H7 (cell line): Measurements from ENCODE around the gene CFAP54. TPM values are rescaled to one million over a fixed set of nuclear protein-coding genes. Genes with fewer than 3 reads are reported as not detected.

ENCODE experiments used
- DNase-seq: peaks from one replicate; pipeline ENCODE4 v3.0.0; 2012
- H3K27me3 ChIP-seq: 2 replicates; pipeline ENCODE4 v1.6.0; 2011; ENCODE audit warnings: mild to moderate bottlenecking, low read length; ENCODE audit not compliant: control insufficient read depth, insufficient read depth
- H3K36me3 ChIP-seq: replicated peaks from 2 replicates; pipeline ENCODE4 v1.5.1; 2011; ENCODE audit warnings: low read length; ENCODE audit not compliant: control insufficient read depth, insufficient read depth
- H3K4me3 ChIP-seq: 2 replicates; pipeline ENCODE4 v1.5.1; 2011; ENCODE audit warnings: low read depth, mild to moderate bottlenecking, control low read depth, low read length, moderate library complexity; ENCODE audit not compliant: insufficient read depth
- total RNA-seq: library from RNA; depleted of rRNA; stranded (reverse); fragments of >200 nt; shearing (Covaris generic); gene quantifications from 2 replicates; pipeline ENCODE4 v1.2.3, GENCODE V29; 2014

The CFAP54 gene
- total RNA-seq, 1 experiment from 2014 or later, result not detected

DNA sequence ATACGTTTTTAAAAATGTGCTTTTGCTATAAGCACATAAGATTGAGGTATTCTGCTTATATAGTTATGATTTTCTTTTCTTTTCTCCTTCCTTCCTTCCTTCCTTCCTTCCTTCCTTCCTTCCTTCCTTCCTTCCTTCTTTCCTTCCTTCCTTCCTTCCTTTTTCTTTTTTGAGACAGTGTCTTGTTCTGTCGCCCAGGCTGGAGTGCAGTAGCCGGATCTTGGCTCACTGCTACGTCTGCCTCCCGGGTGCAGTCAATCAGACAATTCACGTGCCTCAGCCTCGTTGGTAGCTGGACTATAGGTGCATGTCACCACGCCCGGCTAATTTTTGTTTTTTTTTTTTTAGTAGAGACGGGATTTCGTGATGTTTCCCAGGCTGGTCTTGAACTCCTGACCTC is 5.8 kb downstream of the CFAP54 start:
- no peak overlapping the region for H3K4me3 ChIP-seq
- no peaks in the 10 kb centered on the region for H3K36me3 ChIP-seq
- peaks cover 1% of the 10 kb centered on the region; the same call in 1 of the 2 replicates for H3K27me3 ChIP-seq
- no peak for DNase-seq

DNA sequence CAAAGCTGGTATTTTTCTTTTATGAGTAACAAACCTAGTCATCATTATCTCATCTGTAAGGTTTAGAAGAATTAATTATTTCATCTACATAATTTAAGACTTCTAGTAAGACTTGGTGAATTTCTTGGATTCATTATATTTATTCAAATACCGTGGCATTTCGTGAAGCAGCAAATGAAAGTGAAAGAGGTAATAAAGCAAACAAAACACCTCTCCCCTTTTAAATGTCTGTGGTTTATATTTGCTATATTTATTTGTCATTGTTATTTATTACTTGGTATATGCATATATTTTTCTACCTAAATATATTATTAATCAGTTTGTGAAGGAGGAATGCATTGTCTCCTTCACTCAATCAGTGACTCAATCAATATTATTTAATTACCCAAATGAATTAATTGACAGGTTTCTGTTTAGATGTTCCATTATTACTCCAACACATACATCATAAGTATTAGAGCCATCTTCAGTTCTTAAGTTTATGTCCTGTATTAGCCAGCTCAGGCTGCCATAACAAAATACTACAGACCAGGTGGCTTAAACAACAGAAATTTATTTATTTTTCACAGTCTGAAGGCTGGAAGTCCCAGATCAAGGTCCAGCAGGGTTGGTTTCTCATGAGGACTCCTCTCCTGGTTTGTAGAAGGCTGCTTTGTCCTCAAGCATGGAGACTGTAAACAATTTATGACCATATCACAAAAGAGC is 6.6 kb downstream of the CFAP54 start:
- Histone ChIP-seq H3K4me3 (no peak overlapping the region), H3K36me3 (no peaks in the 10 kb centered on the region), H3K27me3 (no peaks in the 10 kb centered on the region)
- no peak for DNase-seq

DNA sequence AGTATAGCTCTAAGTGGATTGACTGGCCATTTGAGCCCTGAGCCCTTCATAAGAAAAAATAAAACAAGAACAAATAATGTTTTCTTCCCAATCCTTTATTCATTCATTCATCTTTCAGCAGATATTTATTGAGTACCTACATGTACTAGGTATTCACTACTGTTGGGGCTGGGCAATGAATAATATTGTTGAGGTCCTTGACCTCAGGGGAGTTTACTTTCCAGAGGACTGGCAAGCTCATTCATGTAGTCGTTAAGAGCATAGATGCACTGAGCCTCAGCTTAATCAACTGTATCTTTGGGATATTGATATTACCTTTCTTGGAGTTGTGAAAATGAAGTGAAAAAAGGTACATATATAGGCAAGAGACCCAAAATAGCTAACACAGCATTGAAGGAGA is 7.6 kb downstream of the CFAP54 start:
- H3K36me3 ChIP-seq, result no peaks in the 10 kb centered on the region
- H3K27me3 ChIP-seq, result no peaks in the 10 kb centered on the region
- no peak for DNase-seq
- H3K4me3 ChIP-seq, result no peak overlapping the region

DNA sequence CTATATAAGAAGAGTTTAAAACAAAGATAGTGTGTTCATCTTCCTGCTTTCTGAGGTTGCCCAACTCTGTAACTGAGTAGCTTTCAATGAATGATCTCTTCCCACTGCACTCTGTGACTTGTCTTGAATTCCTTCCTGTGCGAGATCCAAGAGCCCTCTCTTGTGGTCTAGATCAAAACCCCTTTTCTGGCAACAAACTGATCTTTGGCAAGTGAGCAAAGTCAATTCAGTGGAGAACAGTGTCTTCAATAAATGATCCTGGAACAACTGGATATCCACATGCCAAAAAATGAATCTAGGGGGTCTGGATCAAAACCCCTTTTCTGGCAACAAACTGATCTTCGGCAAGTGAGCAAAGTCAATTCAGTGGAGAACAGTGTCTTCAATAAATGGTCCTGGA is 8.5 kb downstream of the CFAP54 start:
- no peak overlapping the region for H3K4me3 ChIP-seq
- H3K27me3 ChIP-seq, result no peaks in the 10 kb centered on the region
- H3K36me3 ChIP-seq, result no peaks in the 10 kb centered on the region
- DNase-seq, result no peak

DNA sequence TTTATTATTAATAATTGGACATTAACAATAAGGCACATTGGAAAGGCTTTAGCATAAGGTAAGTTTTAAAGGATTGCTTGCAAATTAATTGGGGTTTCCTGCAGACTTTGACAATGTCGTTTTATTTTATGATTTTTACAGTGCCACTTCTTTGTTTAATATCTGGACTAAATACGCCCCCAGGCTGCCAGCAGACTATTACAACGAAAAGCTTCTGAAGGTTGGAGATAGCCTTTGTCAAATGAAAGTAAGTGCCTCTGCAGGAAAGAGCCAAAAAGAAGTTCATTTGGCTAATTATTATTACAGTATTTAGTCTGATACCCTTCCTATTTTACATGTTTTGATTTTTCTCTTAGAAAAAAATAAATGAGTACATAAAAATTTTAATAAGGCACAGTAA is 11.3 kb downstream of the CFAP54 start:
- no peaks in the 10 kb centered on the region for H3K27me3 ChIP-seq
- H3K4me3 ChIP-seq, result no peak overlapping the region
- H3K36me3 ChIP-seq, result no peaks in the 10 kb centered on the region
- no peak for DNase-seq

GRCh38 chr12:96501133-96501761 is 11.9 kb downstream of the CFAP54 start:
- no peak for DNase-seq

GRCh38 chr12:96501908-96502307 is 12.5 kb downstream of the CFAP54 start:
- H3K36me3 ChIP-seq, result no peaks in the 10 kb centered on the region
- H3K4me3 ChIP-seq, result no peak overlapping the region
- DNase-seq, result no peak
- H3K27me3 ChIP-seq, result no peaks in the 10 kb centered on the region

More at GRCh38 chr12:96501133-96501761, 11.9 kb downstream of the CFAP54 start:
- Histone ChIP-seq H3K36me3 (no peaks in the 10 kb centered on the region), H3K27me3 (no peaks in the 10 kb centered on the region), H3K4me3 (no peak overlapping the region)

DNA sequence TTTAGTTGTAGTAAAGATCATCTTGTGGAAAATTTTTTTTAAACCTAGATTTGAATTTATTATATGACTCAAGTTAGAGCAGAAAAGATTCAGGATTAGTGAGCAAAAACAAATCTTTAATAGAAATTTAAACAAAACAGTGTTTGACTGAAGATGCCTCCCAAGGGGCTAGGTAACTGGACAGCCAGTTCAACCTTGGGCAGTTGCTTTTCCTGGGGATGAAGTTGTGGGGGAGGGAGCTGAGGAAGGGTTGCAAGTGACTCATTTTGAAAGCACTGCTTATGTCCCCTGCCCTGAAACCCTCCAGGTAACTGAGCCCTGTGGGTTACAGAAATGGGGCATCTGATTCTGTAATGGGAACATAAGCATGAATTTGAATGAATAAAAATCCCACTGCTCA is 13.1 kb downstream of the CFAP54 start:
- Histone ChIP-seq H3K4me3 (no peak overlapping the region), H3K36me3 (no peaks in the 10 kb centered on the region), H3K27me3 (no peaks in the 10 kb centered on the region)
- no peak for DNase-seq

DNA sequence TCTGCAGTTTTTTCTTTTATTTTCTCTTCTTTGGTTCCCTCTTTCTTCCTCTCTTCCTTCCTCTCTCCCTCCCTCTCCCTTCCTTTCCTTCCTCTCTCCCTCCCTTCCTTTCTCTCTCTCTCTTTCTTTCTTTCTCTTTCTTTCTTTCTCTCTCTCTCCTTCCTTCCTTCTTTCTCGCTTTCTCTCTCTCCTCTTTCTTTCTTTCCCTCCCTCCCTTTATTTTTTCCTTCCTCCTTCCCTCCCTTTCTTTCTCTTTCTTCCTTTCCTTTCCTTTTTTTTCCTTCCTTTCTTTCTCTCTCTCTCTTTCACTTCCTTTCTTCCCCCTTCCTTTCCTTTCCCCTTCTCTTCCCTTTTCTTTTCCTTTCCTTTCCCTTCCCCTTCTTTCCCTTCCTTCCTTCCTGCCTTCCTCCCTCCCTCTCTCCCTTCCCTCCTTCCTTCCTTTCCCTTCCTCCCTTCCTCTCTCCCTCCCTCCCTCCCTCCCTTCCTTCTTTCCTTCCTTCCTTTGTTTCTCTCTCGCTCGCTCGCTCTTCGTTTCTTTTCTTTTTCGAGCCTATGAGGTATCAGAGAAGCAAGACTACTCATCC is 13.7 kb downstream of the CFAP54 start:
- no peaks in the 10 kb centered on the region for H3K27me3 ChIP-seq
- no peak for DNase-seq
- no peak overlapping the region for H3K4me3 ChIP-seq
- H3K36me3 ChIP-seq, result no peaks in the 10 kb centered on the region

- Histone ChIP-seq H3K4me3 (no peak overlapping the region), H3K27me3 (no peaks in the 10 kb centered on the region), H3K36me3 (no peaks in the 10 kb centered on the region)
- DNase-seq, result no peak
Observed at GRCh38 chr12:96503976-96504375, 14.6 kb downstream of the CFAP54 start.

GRCh38 chr12:96506776-96507175 is 17.4 kb downstream of the CFAP54 start:
- Histone ChIP-seq H3K4me3 (no peak overlapping the region), H3K36me3 (no peaks in the 10 kb centered on the region), H3K27me3 (no peaks in the 10 kb centered on the region)
- DNase-seq, result no peak

GRCh38 chr12:96510306-96510764 is 21.0 kb downstream of the CFAP54 start:
- H3K4me3 ChIP-seq, result no peak overlapping the region
- no peak for DNase-seq
- no peaks in the 10 kb centered on the region for H3K36me3 ChIP-seq
- no peaks in the 10 kb centered on the region for H3K27me3 ChIP-seq

GRCh38 chr12:96513166-96513565 is 23.8 kb downstream of the CFAP54 start:
- Histone ChIP-seq H3K4me3 (no peak overlapping the region), H3K36me3 (no peaks in the 10 kb centered on the region), H3K27me3 (no peaks in the 10 kb centered on the region)
- DNase-seq, result no peak

DNA sequence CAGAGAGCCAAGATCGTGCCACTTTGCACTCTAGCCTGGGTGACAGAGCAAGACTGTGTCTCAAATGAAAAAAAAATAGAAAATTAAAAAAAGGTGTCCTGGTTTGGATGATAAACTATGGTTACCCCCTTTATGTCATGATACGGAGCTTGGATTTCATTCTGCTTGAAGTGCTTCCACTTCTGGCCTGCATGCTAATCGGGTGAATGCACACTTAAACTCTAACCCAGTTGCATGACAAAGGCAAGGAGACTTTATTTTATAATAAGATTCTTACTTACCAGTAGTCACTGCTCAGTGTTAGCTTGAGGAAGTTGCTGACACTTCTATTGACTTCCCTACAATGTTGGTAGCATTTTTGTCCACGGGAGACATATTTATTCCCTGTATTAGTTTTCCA is 24.3 kb downstream of the CFAP54 start:
- DNase-seq, result no peak
- Histone ChIP-seq H3K4me3 (no peak overlapping the region), H3K27me3 (no peaks in the 10 kb centered on the region), H3K36me3 (no peaks in the 10 kb centered on the region)

DNA sequence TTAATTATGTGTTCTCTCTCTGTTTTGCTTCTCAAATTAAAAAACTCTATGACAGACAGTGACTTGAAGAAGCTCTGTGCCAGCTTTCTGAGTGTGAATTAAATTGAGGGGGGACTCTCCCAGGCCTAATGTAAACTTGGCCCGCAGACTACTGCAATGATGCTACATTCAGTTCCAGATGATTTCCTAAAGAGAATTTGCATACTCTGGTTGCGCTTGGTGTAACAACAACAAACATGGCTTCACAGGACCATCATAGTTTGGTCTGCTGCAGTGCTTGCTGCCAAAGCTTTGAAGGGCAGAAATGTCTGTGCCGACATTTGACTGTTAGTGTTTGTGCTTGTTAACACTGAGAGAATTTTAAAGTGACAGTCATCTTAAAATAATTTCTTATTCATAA is 25.0 kb downstream of the CFAP54 start:
- no peak for DNase-seq
- Histone ChIP-seq H3K36me3 (no peaks in the 10 kb centered on the region), H3K4me3 (no peak overlapping the region), H3K27me3 (no peaks in the 10 kb centered on the region)
